Measurements from ENCODE around the gene C12orf56. TPM values are rescaled to one million over a fixed set of nuclear protein-coding genes. Genes with fewer than 3 reads are reported as not detected.

C12orf56 gene
- total and polyA plus RNA-seq, 2 donors (not counting 3 experiments of a cell fraction or from before 2014, with no cell fraction given): 0.06 TPM; not detected in 1

GRCh38 chr12:64222009-64222765 is 168.4 kb downstream of the C12orf56 start, which contains the start of gene KICS2:
Gene KICS2, minus strand, starts transcription at chr12:64222296. Its CDS starts 59 bp downstream, at chr12:64222237.
- POLR2A ChIA-PET: no interaction called here

More at GRCh38 chr12:64222009-64222765, 168.4 kb downstream of the C12orf56 start, which contains the start of gene KICS2:
- Histone ChIP-seq H3K9ac (replicated peaks; ENCODE audit: extremely low read depth, insufficient read depth, low read length) (peak within 1 kb of the TSS; percentile 89), H3K27me3 (ENCODE audit: control insufficient read depth in 2 of 2, insufficient read depth in 2 of 2, low read length in 2 of 2) (no peaks in the 10 kb centered on the region), H3K79me2 (ENCODE audit: control insufficient read depth, insufficient read depth, low read length) (no peaks in the 10 kb centered on the region), H3K9me1 (replicated peaks; ENCODE audit: control insufficient read depth, extremely low read depth, insufficient read depth, low read length) (no peaks in the 10 kb centered on the region), H3K4me1 (ENCODE audit: control insufficient read depth, extremely low read depth, insufficient read depth, low read length) (peaks cover 7% of the 10 kb centered on the region), H3K36me3 (ENCODE audit: control insufficient read depth in 2 of 2, extremely low read depth in 1 of 2, insufficient read depth in 2 of 2, low read length in 2 of 2) (no peaks in the 10 kb centered on the region), H3K4me2 (ENCODE audit: insufficient read depth, low read length) (peak within 1 kb of the TSS; percentile 84), H4K20me1 (replicated peaks; ENCODE audit: control insufficient read depth, extremely low read depth, insufficient read depth, low read length) (no peaks in the 10 kb centered on the region), H3K27ac (ENCODE audit: insufficient read depth, low read depth, low read length) (peak within 1 kb of the TSS; percentile 80), H3K9me3 (replicated peaks; ENCODE audit: control insufficient read depth, insufficient read depth, low read length) (no peaks in the 10 kb centered on the region), H2AFZ (ENCODE audit: low read depth, low read length) (peak within 1 kb of the TSS; percentile 67), H3K4me3 (replicated peaks in 1 of 3; ENCODE audit: insufficient read depth in 1 of 3, low read depth in 1 of 3, low read length in 3 of 3) (peak within 1 kb of the TSS; percentile 50 to 80 (median 67))
- intact Hi-C loops (cut with micrococcal nuclease): loop anchor here (1.0 to 5.0 kb wide), 5 partner anchors 41 to 325 kb away; partner anchors contain the start of gene XPOT
- DNase-seq (ENCODE audit: low read depth, low spot score) (peak; percentile 95), FAIRE-seq (peak; percentile 82)
- TF ChIP-seq POLR2A (IDR thresholded peaks at IDR 0.05; ENCODE audit: low read depth, low read length) (peak; percentile 67), MYC (IDR thresholded peaks at IDR 0.05; ENCODE audit: low read depth, low read length) (peak; percentile 98), GATA2 (IDR thresholded peaks at IDR 0.05; ENCODE audit: insufficient read depth, insufficient read length, low read depth, low read length) (no peak), EZH2 (IDR thresholded peaks at IDR 0.05; ENCODE audit: borderline replicate concordance, low read depth, low read length, severe bottlenecking) (no peak), JUN (IDR thresholded peaks at IDR 0.05; ENCODE audit: borderline replicate concordance, insufficient read depth, insufficient read length, low read depth) (peak; percentile 87), FOS (IDR thresholded peaks at IDR 0.05; ENCODE audit: borderline replicate concordance, insufficient read depth, low read length) (peak; percentile 8), POLR2AphosphoS5 (IDR thresholded peaks at IDR 0.05; ENCODE audit: insufficient read depth, low read depth, low read length) (peak; percentile 91), CTCF (IDR thresholded peaks at IDR 0.05; ENCODE audit: extremely low read depth in 1 of 2, insufficient read depth in 1 of 2, low read depth in 1 of 2, low read length in 2 of 2) (no peak)
- TF ChIP-seq, protein P1, sequence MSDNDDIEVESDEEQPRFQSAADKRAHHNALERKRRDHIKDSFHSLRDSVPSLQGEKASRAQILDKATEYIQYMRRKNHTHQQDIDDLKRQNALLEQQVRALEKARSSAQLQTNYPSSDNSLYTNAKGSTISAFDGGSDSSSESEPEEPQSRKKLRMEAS (IDR thresholded peaks at IDR 0.05; ENCODE audit: insufficient read depth, insufficient read length): peak; percentile 96
- TSS peak; percentile 74 for BruUV-seq (replicated peaks)
- dilution Hi-C loops (cut with MboI; ENCODE audit: extremely low pct_ligation_motif_present, low sequenced_read_pairs): no loop called here
- CTCF ChIA-PET: interaction anchor here (0.6 to 1.5 kb wide), 7 partner anchors 14 to 396 kb away, joined by 3 to 10 read pairs (median 3); partner anchors contain the start of genes C12orf56 and SRGAP1
